HG02678 (cell line): ENCODE data around the gene FBXO3.
A peak's percentile ranks its signal among the peaks of the same experiment; 100 is the strongest.

Experiments
- ATAC-seq: cut with Tn5 transposase; IDR thresholded peaks from one replicate; pipeline ENCODE4 v1.9.1; 2021; ENCODE audit warnings: mild to moderate bottlenecking, moderate library complexity; ENCODE audit not compliant: unreplicated experiment

Gene FBXO3

GRCh38 chr11:33703234-33703633 lies 71.1 kb downstream of the FBXO3 start:
- no peak for ATAC-seq

- ATAC-seq: no peak
Measured at GRCh38 chr11:33701302-33702230, 72.8 kb downstream of the FBXO3 start.

- peak; percentile 92 for ATAC-seq
Measured at GRCh38 chr11:33700502-33701271, 73.6 kb downstream of the FBXO3 start, which contains the start of gene C11orf91. Gene C11orf91, minus strand, starts transcription at chr11:33700826. Its CDS starts 86 bp downstream, at chr11:33700740.

- ATAC-seq: no peak
Measured at GRCh38 chr11:33700063-33700501, 74.2 kb downstream of the FBXO3 start.

GRCh38 chr11:33699515-33700062 lies 74.7 kb downstream of the FBXO3 start:
- ATAC-seq: no peak

GRCh38 chr11:33698921-33699320 lies 75.4 kb downstream of the FBXO3 start:
- no peak for ATAC-seq

GRCh38 chr11:33697997-33698396 lies 76.3 kb downstream of the FBXO3 start:
- ATAC-seq: no peak

- no peak for ATAC-seq
Measured at GRCh38 chr11:33696931-33697638, 77.2 kb downstream of the FBXO3 start.

- ATAC-seq: no peak
Measured at GRCh38 chr11:33696411-33696810, 77.9 kb downstream of the FBXO3 start.

GRCh38 chr11:33695051-33695566 lies 79.2 kb downstream of the FBXO3 start:
- ATAC-seq: no peak

GRCh38 chr11:33694346-33695050 lies 79.8 kb downstream of the FBXO3 start:
- no peak for ATAC-seq

- ATAC-seq: no peak
Measured at GRCh38 chr11:33692541-33692940, 81.8 kb downstream of the FBXO3 start.

- ATAC-seq: no peak
Measured at GRCh38 chr11:33692013-33692504, 82.3 kb downstream of the FBXO3 start.

- no peak for ATAC-seq
Measured at GRCh38 chr11:33691066-33691864, 83.1 kb downstream of the FBXO3 start.
